ENCODE measurements around the gene GET3.

GRCh38 chr19:12764698-12765097 is 27.4 kb downstream of the GET3 start:
- TF ChIP-seq, protein P1, sequence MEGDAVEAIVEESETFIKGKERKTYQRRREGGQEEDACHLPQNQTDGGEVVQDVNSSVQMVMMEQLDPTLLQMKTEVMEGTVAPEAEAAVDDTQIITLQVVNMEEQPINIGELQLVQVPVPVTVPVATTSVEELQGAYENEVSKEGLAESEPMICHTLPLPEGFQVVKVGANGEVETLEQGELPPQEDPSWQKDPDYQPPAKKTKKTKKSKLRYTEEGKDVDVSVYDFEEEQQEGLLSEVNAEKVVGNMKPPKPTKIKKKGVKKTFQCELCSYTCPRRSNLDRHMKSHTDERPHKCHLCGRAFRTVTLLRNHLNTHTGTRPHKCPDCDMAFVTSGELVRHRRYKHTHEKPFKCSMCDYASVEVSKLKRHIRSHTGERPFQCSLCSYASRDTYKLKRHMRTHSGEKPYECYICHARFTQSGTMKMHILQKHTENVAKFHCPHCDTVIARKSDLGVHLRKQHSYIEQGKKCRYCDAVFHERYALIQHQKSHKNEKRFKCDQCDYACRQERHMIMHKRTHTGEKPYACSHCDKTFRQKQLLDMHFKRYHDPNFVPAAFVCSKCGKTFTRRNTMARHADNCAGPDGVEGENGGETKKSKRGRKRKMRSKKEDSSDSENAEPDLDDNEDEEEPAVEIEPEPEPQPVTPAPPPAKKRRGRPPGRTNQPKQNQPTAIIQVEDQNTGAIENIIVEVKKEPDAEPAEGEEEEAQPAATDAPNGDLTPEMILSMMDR (IDR thresholded peaks at IDR 0.05): no peak
- TF ChIP-seq EZH2 (IDR thresholded peaks at IDR 0.05; ENCODE audit: borderline replicate concordance, insufficient read depth, low read depth, low read length, poor library complexity, severe bottlenecking): no peak
